Ovary (tissue), 9 donors: ENCODE data around the gene MYH11. TPM values are rescaled to one million over a fixed set of nuclear protein-coding genes. Genes with fewer than 3 reads are reported as not detected.
"Not testable (repeated sequence)": the region's sequence is repeated elsewhere in the genome, so short reads cannot be mapped to it uniquely, and the experiment has no call there.

ENCODE experiments used
- DNase-seq, 5 donors: peaks; one replicate each; pipeline ENCODE4 v3.0.0-alpha.2; 2019 to 2020
- H3K27ac ChIP-seq, 2 donors: fragments of 200-600 bp; one replicate each; pipeline versions ENCODE4 v1.5.1 to v1.8.0; 2019 to 2022
- H3K27me3 ChIP-seq: fragments of 200-600 bp; one replicate; pipeline ENCODE4 v1.8.0; 2022
- H3K36me3 ChIP-seq: fragments of 200-600 bp; sonication (generic); one replicate; pipeline ENCODE4 v1.5.1; 2019
- H3K4me1 ChIP-seq: one replicate; pipeline ENCODE4 v1.8.1; 2013; ENCODE audit warnings: mild to moderate bottlenecking, moderate library complexity; ENCODE audit not compliant: insufficient read depth
- H3K4me3 ChIP-seq: fragments of 200-600 bp; sonication (generic); one replicate; pipeline ENCODE4 v1.5.1; 2017
- H3K9me3 ChIP-seq, 2 donors: fragments of 200-600 bp in 1 of 2; sonication (generic) in 1 of 2; one replicate each; pipeline versions ENCODE4 v1.5.1 to v1.8.1; 2013 to 2019; ENCODE audit warnings: mild to moderate bottlenecking in 1 of 2, moderate library complexity in 1 of 2
- EP300 ChIP-seq: sonication (generic); formaldehyde crosslinking; IDR thresholded peaks from one replicate; pipeline ENCODE4 v1.6.1; 2017; ENCODE audit warnings: antibody characterized with exemption
- POLR2A ChIP-seq: fragments of 450-650 bp; IDR thresholded peaks from one replicate; pipeline ENCODE4 v1.6.1; 2017; ENCODE audit warnings: antibody characterized with exemption, mild to moderate bottlenecking, moderate library complexity
- WGBS, 3 donors: extraction: QIAGEN DNeasy Blood & Tissue Kit in 1 of 3; methylation state at CpG; one replicate each; pipeline versions ENCODE4 v1.1.5 to v1.1.7; 2013 to 2017; 5-methylcytosine and 5-hydroxymethylcytosine counted together
- intact Hi-C, 4 donors: fragments of 100-400 bp; cut with DNase I; formaldehyde crosslinking; loops; one replicate each; pipeline versions ENCODE4 v1.11.0 to v1.15.1; 2022 to 2023
- polyA plus RNA-seq, 2 donors: library from polyadenylated mRNA; stranded (reverse); fragments of 200-250 nt in 1 of 2; fragments of 350-450 nt in 1 of 2; fragmentation: Illumina TruSeq in 1 of 2; extraction: RNeasy Lipid Tissue Mini Kit (QIAGEN cat#74804) in 1 of 2; gene quantifications; one replicate each; pipeline ENCODE4 v1.2.3, GENCODE V29; 2013 to 2014
- total RNA-seq, 7 donors: library from RNA; depleted of rRNA in 2 of 7; stranded (reverse); fragments of >200 nt in 2 of 7; fragmentation: NEBNext Ultra II Directional in 3 of 7; extraction: Animal tissue kit (Norgen Biotek cat#: 25700) in 3 of 7; gene quantifications; one replicate each; pipeline versions ENCODE4 v1.1.0 to v1.2.4, GENCODE V29; 2016 to 2023
- TF ChIP-seq, protein P1 (sequence below), 3 donors: fragments of 450-650 bp in 2 of 3; fragments of 200-600 bp in 1 of 3; IDR thresholded peaks; one replicate each; pipeline versions ENCODE4 v1.5.1 to v1.8.0; 2016 to 2022; ENCODE audit warnings: antibody characterized with exemption in 3 of 3, mild to moderate bottlenecking in 1 of 3
- donor health status: DM: no; HTN: no; CAD: no; lungs with moderate emphysema.
- donor health status: DM: no; HTN: no; CAD: no.
- donor health status: Bipolar disorder and iron deficiency.
- donor health status: DM: yes; HTN: yes; CAD: no.
- donor health status: DM: no; HTN: no; CAD: no.
- donor health status: DM: yes; HTN: yes; CAD: no.

The MYH11 gene
- total and polyA plus RNA-seq, 9 donors = 50.9 to 2,765 (median 263) TPM

DNA sequence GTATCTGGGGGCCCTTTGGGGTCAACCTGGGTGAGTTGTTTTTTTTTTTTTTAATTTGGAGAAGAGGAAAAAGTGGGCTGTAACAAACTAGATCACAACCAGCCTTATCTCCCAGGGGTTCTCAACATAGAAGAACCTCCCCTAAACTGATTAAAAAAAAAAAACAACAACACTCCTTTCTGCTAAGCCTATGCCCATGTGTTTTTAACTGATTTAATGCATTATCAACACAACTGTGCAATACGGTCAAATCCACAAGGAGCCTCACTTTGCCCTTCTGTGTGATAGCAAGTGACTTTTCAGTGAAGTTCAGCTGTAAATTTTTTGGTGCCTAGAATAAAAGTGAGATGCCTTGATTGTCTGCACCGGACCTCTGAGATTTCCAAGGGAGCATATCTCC lies 646 bp downstream of the MYH11 start:
- Histone ChIP-seq H3K9me3 (no peaks in the 10 kb centered on the region), H3K36me3 (no peaks in the 10 kb centered on the region), H3K4me3 (peak overlapping the region; percentile 47), H3K27me3 (no peaks in the 10 kb centered on the region), H3K27ac (peak overlapping the region in 1 of 2 donors; percentile 56), H3K4me1 (no peaks in the 10 kb centered on the region)
- no peak for DNase-seq
- intact Hi-C loops = no loop called here
- WGBS, 3 donors = 6 to 14% (median 10%) methylated on average over 2 of the region's 2 CpGs
- TF ChIP-seq, protein P1, sequence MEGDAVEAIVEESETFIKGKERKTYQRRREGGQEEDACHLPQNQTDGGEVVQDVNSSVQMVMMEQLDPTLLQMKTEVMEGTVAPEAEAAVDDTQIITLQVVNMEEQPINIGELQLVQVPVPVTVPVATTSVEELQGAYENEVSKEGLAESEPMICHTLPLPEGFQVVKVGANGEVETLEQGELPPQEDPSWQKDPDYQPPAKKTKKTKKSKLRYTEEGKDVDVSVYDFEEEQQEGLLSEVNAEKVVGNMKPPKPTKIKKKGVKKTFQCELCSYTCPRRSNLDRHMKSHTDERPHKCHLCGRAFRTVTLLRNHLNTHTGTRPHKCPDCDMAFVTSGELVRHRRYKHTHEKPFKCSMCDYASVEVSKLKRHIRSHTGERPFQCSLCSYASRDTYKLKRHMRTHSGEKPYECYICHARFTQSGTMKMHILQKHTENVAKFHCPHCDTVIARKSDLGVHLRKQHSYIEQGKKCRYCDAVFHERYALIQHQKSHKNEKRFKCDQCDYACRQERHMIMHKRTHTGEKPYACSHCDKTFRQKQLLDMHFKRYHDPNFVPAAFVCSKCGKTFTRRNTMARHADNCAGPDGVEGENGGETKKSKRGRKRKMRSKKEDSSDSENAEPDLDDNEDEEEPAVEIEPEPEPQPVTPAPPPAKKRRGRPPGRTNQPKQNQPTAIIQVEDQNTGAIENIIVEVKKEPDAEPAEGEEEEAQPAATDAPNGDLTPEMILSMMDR (IDR thresholded peaks at IDR 0.05) = no peak
- TF ChIP-seq EP300 (no peak), POLR2A (no peak)

DNA sequence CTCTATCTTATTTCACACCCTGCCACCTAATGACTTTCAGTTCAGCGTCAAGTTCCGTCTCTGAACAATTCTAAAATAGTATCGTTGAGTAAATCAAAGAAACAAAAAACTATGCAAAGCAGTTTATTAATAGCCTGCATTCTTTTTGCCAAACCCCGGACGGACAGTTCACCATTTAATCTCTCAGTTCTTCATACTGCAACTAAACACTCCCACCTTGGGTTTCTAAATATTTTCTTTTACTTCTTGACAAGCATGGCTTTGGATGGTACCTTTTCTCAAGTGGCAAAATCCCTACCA lies 1.2 kb downstream of the MYH11 start:
- TF ChIP-seq POLR2A = no peak
- TF ChIP-seq, protein P1 (IDR thresholded peaks at IDR 0.05) = no peak
- no peak for TF ChIP-seq EP300
- H3K27ac ChIP-seq = peak overlapping the region in 1 of 2 donors; percentile 60
- H3K27me3 ChIP-seq = no peaks in the 10 kb centered on the region
- intact Hi-C loops = no loop called here
- WGBS, 3 donors = 6 to 9% (median 6%) methylated on average over 5 of the region's 5 CpGs
- DNase-seq = no peak
- H3K4me1 ChIP-seq = no peaks in the 10 kb centered on the region
- peak overlapping the region; percentile 47 for H3K4me3 ChIP-seq
- H3K36me3 ChIP-seq = no peaks in the 10 kb centered on the region
- H3K9me3 ChIP-seq = no peaks in the 10 kb centered on the region

DNA sequence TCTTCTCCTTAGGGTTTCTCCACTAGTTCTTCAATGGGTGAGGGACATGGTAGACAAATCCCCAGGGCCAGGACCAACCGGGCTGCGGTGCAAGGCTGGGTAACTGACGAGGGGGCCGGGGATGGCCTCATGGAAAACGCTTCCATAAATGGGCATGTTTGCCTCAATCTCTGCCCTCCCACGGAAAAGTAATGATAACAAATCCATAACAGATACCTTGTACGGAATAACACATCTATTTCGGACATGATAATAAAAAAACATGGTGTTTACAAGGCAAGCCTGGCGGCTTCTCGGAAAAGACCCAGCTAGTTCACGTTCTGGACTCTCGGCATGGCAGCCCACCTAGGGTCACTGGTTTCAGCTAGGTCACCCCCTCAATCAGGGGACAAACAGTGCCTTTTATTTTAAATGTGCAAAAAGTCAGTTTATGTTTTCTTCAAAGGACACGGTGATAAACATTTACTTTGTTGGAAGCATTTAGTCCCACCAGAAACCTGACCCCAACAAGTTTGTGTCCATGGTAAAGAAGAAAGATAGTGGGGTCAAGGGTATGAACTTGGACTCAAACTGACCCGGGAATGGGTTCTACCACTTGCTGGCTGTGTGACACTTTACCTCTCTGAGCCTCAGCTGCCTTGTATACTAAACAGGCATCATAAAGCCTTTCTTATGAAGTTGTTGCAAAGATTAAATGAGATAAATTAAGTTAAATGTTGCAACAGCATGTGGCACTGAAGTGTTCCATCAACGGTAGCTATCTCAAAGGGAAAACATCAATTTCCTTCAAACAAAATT lies 1.7 kb downstream of the MYH11 start:
- intact Hi-C loops = no loop called here
- WGBS, 3 donors = 10 to 19% (median 14%) methylated on average over 15 of the region's 15 CpGs
- H3K27me3 ChIP-seq = no peaks in the 10 kb centered on the region
- peak overlapping the region in 1 of 2 donors; percentile 60 for H3K27ac ChIP-seq
- H3K9me3 ChIP-seq = no peaks in the 10 kb centered on the region
- peak in 1 of 5 donors; percentile 52 for DNase-seq
- H3K4me1 ChIP-seq = no peaks in the 10 kb centered on the region
- peak overlapping the region; percentile 47 for H3K4me3 ChIP-seq
- no peaks in the 10 kb centered on the region for H3K36me3 ChIP-seq
- TF ChIP-seq POLR2A (no peak), EP300 (no peak)

DNA sequence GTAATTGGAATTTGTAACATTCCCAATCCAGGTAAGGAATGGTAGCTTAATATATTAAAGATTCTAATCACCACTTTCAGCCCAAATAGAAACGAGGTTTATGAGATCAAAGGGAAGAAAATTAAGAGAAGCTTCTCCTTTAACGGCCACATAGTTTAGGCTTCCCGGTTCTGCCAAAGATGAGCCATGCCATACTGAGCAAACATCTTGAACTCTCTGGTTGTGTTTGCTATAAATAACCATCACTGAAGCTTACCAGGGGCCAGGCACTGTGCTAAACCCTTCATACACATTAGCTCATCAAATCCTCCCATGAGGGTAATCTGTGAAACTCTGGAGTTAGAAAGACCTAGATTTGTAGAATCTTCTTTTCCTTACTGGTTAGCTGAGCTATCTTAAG lies 2.8 kb downstream of the MYH11 start:
- H3K27ac ChIP-seq = peak overlapping the region; percentile 33 to 60
- no peaks in the 10 kb centered on the region for H3K36me3 ChIP-seq
- no peaks in the 10 kb centered on the region for H3K4me1 ChIP-seq
- no peak for DNase-seq
- no peaks in the 10 kb centered on the region for H3K27me3 ChIP-seq
- TF ChIP-seq POLR2A = no peak
- TF ChIP-seq, protein P1 (IDR thresholded peaks at IDR 0.05) = no peak
- TF ChIP-seq EP300 = no peak
- H3K4me3 ChIP-seq = peak overlapping the region; percentile 47
- no peaks in the 10 kb centered on the region for H3K9me3 ChIP-seq
- intact Hi-C loops = no loop called here
- 37 to 42% (median 38%) methylated on average over 3 of the region's 3 CpGs for WGBS, 3 donors

DNA sequence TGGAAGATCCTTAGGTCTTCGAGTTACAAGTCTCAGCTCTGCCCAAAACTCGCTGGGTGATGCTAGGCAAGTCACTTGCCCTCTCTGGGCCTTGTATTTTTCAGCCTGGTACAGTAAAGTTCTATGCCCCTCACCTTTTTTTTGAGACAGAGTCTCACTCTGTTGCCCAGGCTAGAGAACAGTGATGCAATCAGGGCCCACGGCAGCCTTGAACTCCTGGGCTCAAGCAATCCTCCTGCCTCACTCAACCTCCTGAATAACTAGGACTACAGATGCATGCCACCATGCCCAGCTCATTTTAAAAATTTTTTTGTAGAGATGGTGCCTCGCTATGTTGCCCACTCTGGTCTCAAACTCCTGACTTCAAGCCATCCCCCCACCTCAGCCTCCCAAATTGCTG lies 3.8 kb downstream of the MYH11 start:
- Histone ChIP-seq H3K36me3 (no peaks in the 10 kb centered on the region), H3K27ac (peak overlapping the region in 1 of 2 donors; percentile 25), H3K4me1 (peaks cover 2% of the 10 kb centered on the region), H3K9me3 (no peaks in the 10 kb centered on the region), H3K4me3 (peak overlapping the region; percentile 47), H3K27me3 (no peaks in the 10 kb centered on the region)
- no peak for DNase-seq
- WGBS, 3 donors = 80 to 88% (median 82%) methylated on average over 4 of the region's 4 CpGs
- intact Hi-C loops = no loop called here
- TF ChIP-seq POLR2A (no peak), EP300 (no peak)
- TF ChIP-seq, protein P1 (IDR thresholded peaks at IDR 0.05) = no peak

DNA sequence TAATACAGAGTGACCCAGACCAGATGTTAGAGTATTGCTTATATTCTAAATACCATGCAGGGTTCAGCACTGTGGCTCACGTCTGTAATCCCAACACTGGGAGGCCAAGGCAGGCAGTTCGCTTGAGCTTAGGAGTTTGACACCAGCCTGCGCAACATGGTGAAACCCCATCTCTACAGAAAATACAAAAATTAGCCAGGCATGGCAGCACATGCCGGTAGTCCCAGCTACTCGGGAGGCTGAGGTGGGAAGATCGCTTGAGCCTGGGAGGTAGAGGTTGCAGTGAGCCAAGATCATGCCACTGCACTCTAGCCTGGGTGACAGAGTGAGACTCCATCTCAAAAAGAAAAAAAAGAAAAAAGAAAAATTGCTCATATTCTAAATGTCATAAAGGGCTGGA lies 6.3 kb downstream of the MYH11 start:
- H3K27ac ChIP-seq, intact Hi-C loops, H3K9me3 ChIP-seq, H3K4me1 ChIP-seq, H3K36me3 ChIP-seq, H3K27me3 ChIP-seq, DNase-seq: not testable (repeated sequence)
- H3K4me3 ChIP-seq = peak overlapping the region; percentile 8
- 76 to 89% (median 81%) methylated on average over 6 of the region's 6 CpGs for WGBS, 3 donors
